H9 (cell line): ENCODE measurements around the gene CDK6. TPM values are rescaled to one million over a fixed set of nuclear protein-coding genes. Genes with fewer than 3 reads are reported as not detected.

Experiments used
- DNase-seq: peaks from one replicate; pipeline ENCODE4 v3.0.0-alpha.2; 2017
- H2AFZ ChIP-seq: one replicate; pipeline ENCODE4 v1.6.1; 2013; ENCODE audit warnings: mild to moderate bottlenecking, low read length, control low read depth, moderate library complexity
- H2AK5ac ChIP-seq: 2 replicates; pipeline ENCODE4 v1.6.1; 2013; ENCODE audit warnings: low read length, control low read depth, mixed read lengths; ENCODE audit not compliant: insufficient read length
- H2BK120ac ChIP-seq: one replicate; pipeline ENCODE4 v1.6.1; 2013; ENCODE audit warnings: low read depth, mild to moderate bottlenecking, low read length, control low read depth, inconsistent platforms; ENCODE audit not compliant: poor library complexity, severe bottlenecking
- H2BK12ac ChIP-seq: 2 replicates; pipeline ENCODE4 v1.6.1; 2013; ENCODE audit warnings: low read length, control low read depth, mixed read lengths, low read depth; ENCODE audit not compliant: insufficient read length
- H2BK15ac ChIP-seq: 2 replicates; pipeline ENCODE4 v1.6.1; 2013; ENCODE audit warnings: low read depth, low read length, control low read depth
- H2BK20ac ChIP-seq: one replicate; pipeline ENCODE4 v1.6.1; 2013; ENCODE audit warnings: low read depth, mild to moderate bottlenecking, low read length, control low read depth, inconsistent platforms; ENCODE audit not compliant: poor library complexity, severe bottlenecking
- H2BK5ac ChIP-seq: 2 replicates; pipeline ENCODE4 v1.6.1; 2013; ENCODE audit warnings: low read length, control low read depth, mixed read lengths; ENCODE audit not compliant: insufficient read length
- H3K14ac ChIP-seq: 2 replicates; pipeline ENCODE4 v1.6.1; 2013; ENCODE audit warnings: low read length, control low read depth; ENCODE audit not compliant: insufficient read depth
- H3K18ac ChIP-seq: 2 replicates; pipeline ENCODE4 v1.6.1; 2013; ENCODE audit warnings: low read depth, mild to moderate bottlenecking, mixed read lengths, low read length, control low read depth; ENCODE audit not compliant: insufficient read length
- H3K23ac ChIP-seq: 2 replicates; pipeline ENCODE4 v1.6.1; 2013; ENCODE audit warnings: low read length, control low read depth, mixed read lengths, low read depth; ENCODE audit not compliant: insufficient read length
- H3K23me2 ChIP-seq: 2 replicates; pipeline ENCODE4 v1.6.1; 2013; ENCODE audit warnings: low read depth, mild to moderate bottlenecking, mixed read lengths, low read length, control low read depth; ENCODE audit not compliant: insufficient read length, poor library complexity, severe bottlenecking
- H3K27ac ChIP-seq: 2 replicates; pipeline ENCODE4 v1.5.1; 2013; ENCODE audit warnings: low read length, control low read depth, mixed read lengths, low read depth; ENCODE audit not compliant: insufficient read length
- H3K27me3 ChIP-seq: 2 replicates; pipeline ENCODE4 v1.6.1; 2013; ENCODE audit warnings: low read length, control low read depth, inconsistent platforms; ENCODE audit not compliant: insufficient read depth
- H3K4ac ChIP-seq: 2 replicates; pipeline ENCODE4 v1.6.1; 2013; ENCODE audit warnings: low read depth, mild to moderate bottlenecking, control low read depth, inconsistent platforms, low read length, moderate library complexity
- H3K4me1 ChIP-seq: 2 replicates; pipeline ENCODE4 v1.6.1; 2013; ENCODE audit warnings: low read length, control low read depth, inconsistent platforms; ENCODE audit not compliant: insufficient read depth
- H3K4me2 ChIP-seq: 2 replicates; pipeline ENCODE4 v1.6.1; 2013; ENCODE audit warnings: low read length, control low read depth, mixed read lengths; ENCODE audit not compliant: insufficient read length, insufficient read depth
- H3K56ac ChIP-seq: 2 replicates; pipeline ENCODE4 v1.6.1; 2013; ENCODE audit warnings: low read depth, mild to moderate bottlenecking, mixed read lengths, low read length, control low read depth; ENCODE audit not compliant: insufficient read length
- H3K79me1 ChIP-seq: 2 replicates; pipeline ENCODE4 v1.6.1; 2013; ENCODE audit warnings: low read depth, mild to moderate bottlenecking, moderate library complexity, low read length, control low read depth, inconsistent platforms; ENCODE audit not compliant: insufficient read depth, poor library complexity, severe bottlenecking
- H3K79me2 ChIP-seq: 2 replicates; pipeline ENCODE4 v1.6.1; 2013; ENCODE audit warnings: low read length, control low read depth, inconsistent platforms; ENCODE audit not compliant: insufficient read depth
- H3K9ac ChIP-seq: 2 replicates; pipeline ENCODE4 v1.6.1; 2013; ENCODE audit warnings: low read length, control low read depth, mixed read lengths; ENCODE audit not compliant: insufficient read length; ENCODE audit errors: extremely low read depth
- H3K9me3 ChIP-seq: one replicate; pipeline ENCODE4 v1.6.1; 2013; ENCODE audit warnings: low read depth, low read length, inconsistent platforms; ENCODE audit not compliant: control insufficient read depth
- H3T11ph ChIP-seq: one replicate; pipeline ENCODE4 v1.6.1; 2013; ENCODE audit warnings: mild to moderate bottlenecking, low read length, control low read depth, inconsistent platforms
- H4K20me1 ChIP-seq: one replicate; pipeline ENCODE4 v1.6.1; 2013; ENCODE audit not compliant: control insufficient read depth, insufficient read length, insufficient read depth
- H4K5ac ChIP-seq: 2 replicates; pipeline ENCODE4 v1.6.1; 2013; ENCODE audit warnings: low read depth, mild to moderate bottlenecking, mixed read lengths, low read length, control low read depth; ENCODE audit not compliant: insufficient read length
- H4K8ac ChIP-seq: replicated peaks from 2 replicates; pipeline ENCODE4 v1.6.1; 2013; ENCODE audit warnings: low read length, control low read depth, mixed read lengths, low read depth; ENCODE audit not compliant: insufficient read length
- H4K91ac ChIP-seq: 2 replicates; pipeline ENCODE4 v1.6.1; 2013; ENCODE audit warnings: low read depth, mild to moderate bottlenecking, moderate library complexity, mixed read lengths, low read length, control low read depth; ENCODE audit not compliant: insufficient read length
- H3K27ac Mint-ChIP-seq, 3 experiments: 2 replicates in 2 of 3; 3 replicates in 1 of 3; pipeline ENCODE4 v1.8.0; 2020 to 2021; ENCODE audit warnings: mixed read lengths in 3 of 3, mild to moderate bottlenecking in 1 of 3, moderate library complexity in 1 of 3
- H3K27me3 Mint-ChIP-seq: 2 replicates; pipeline ENCODE4 v1.8.0; 2021; ENCODE audit warnings: low read depth, mild to moderate bottlenecking, moderate library complexity, mixed read lengths
- H3K36me3 Mint-ChIP-seq, 3 experiments: 2 replicates in 2 of 3; 3 replicates in 1 of 3; pipeline ENCODE4 v1.8.0; 2020 to 2021; ENCODE audit warnings: low read depth in 3 of 3, mixed read lengths in 3 of 3; ENCODE audit not compliant: insufficient read depth in 1 of 3
- H3K4me1 Mint-ChIP-seq, 2 experiments: 2 replicates each; pipeline ENCODE4 v1.8.0; 2020; ENCODE audit warnings: mixed read lengths in 2 of 2
- H3K4me3 Mint-ChIP-seq, 2 experiments: 2 replicates in 1 of 2; 3 replicates in 1 of 2; pipeline ENCODE4 v1.8.0; 2020 to 2021; ENCODE audit warnings: mild to moderate bottlenecking in 2 of 2, mixed read lengths in 2 of 2, moderate library complexity in 1 of 2
- H3K9me3 Mint-ChIP-seq, 2 experiments: 2 replicates in 1 of 2; 3 replicates in 1 of 2; pipeline ENCODE4 v1.8.0; 2020; ENCODE audit warnings: mild to moderate bottlenecking in 2 of 2, mixed read lengths in 2 of 2, moderate library complexity in 1 of 2
- CTCF ChIP-seq: fragments of 200-600 bp; sonication (generic); conservative IDR thresholded peaks from 3 replicates; pipeline ENCODE4 v1.8.0; 2021; ENCODE audit warnings: antibody characterized with exemption, mild to moderate bottlenecking
- WGBS: extraction: QIAGEN DNeasy Blood & Tissue Kit; methylation state at CpG from one replicate; pipeline ENCODE4 v1.1.7; 2013; ENCODE audit warnings: missing lambda C conversion rate, low lambda C conversion rate, mixed read lengths; ENCODE audit not compliant: insufficient read length; ENCODE audit errors: extremely low coverage; 5-methylcytosine and 5-hydroxymethylcytosine counted together
- total RNA-seq: library from RNA; stranded (reverse); gene quantifications from 2 replicates; pipeline ENCODE4 v1.2.1, GENCODE V29; 2021

The CDK6 gene
- total RNA-seq, 1 experiment from 2014 or later, result 30.0 TPM

GRCh38 chr7:92809760-92810573 is 26.4 kb downstream of the CDK6 start:
- no peak overlapping the region for H2BK5ac ChIP-seq
- H3K56ac ChIP-seq, result no peak overlapping the region
- no peak overlapping the region for H3K18ac ChIP-seq
- no peak overlapping the region for H2BK15ac ChIP-seq
- H4K20me1 ChIP-seq, result no peaks in the 10 kb centered on the region
- no peak overlapping the region for H4K91ac ChIP-seq
- Mint-ChIP-seq H3K27me3 (no peaks in the 10 kb centered on the region), H3K9me3 (peaks cover 0 to under 1% of the 10 kb centered on the region in 2 experiments; a peak in 1 of 5 replicates), H3K4me1 (peaks cover 34% of the 10 kb centered on the region in 2 experiments), H3K4me3 (no peak overlapping the region), H3K36me3 (peaks cover 0 to 5% (median 0%) of the 10 kb centered on the region in 3 experiments; a peak in 3 of 7 replicates), H3K27ac (peak overlapping the region; percentile 76 to 96 (median 87); a peak in 6 of 7 replicates)
- H3K23ac ChIP-seq, result no peak overlapping the region
- no CpG with 5 or more reads among the region's 10 CpGs for WGBS
- H3K79me1 ChIP-seq, result peaks cover 2% of the 10 kb centered on the region
- no peak overlapping the region for H4K8ac ChIP-seq
- H2BK120ac ChIP-seq, result no peak overlapping the region
- H3K4me2 ChIP-seq, result peak overlapping the region; percentile 10
- H2BK12ac ChIP-seq, result no peak overlapping the region
- H2AK5ac ChIP-seq, result no peak overlapping the region
- H3K9me3 ChIP-seq, result no peaks in the 10 kb centered on the region
- H3K27me3 ChIP-seq, result no peaks in the 10 kb centered on the region
- H2BK20ac ChIP-seq, result no peak overlapping the region
- peak overlapping the region; percentile 71 for H3K27ac ChIP-seq
- H3K14ac ChIP-seq, result no peak overlapping the region
- no peak overlapping the region for H3K4ac ChIP-seq
- no peaks in the 10 kb centered on the region for H3K79me2 ChIP-seq
- H3K23me2 ChIP-seq, result no peaks in the 10 kb centered on the region
- DNase-seq, result peak; percentile 43
- TF ChIP-seq CTCF, result no peak
- no peak overlapping the region for H3K9ac ChIP-seq
- H3K4me1 ChIP-seq, result peaks cover 14% of the 10 kb centered on the region; the same call in 1 of the 2 replicates
- no peak overlapping the region for H2AFZ ChIP-seq
- H4K5ac ChIP-seq, result no peak overlapping the region
- H3T11ph ChIP-seq, result no peak overlapping the region
